ENCODE results near the gene RPS6KA2. TPM values are rescaled to one million over a fixed set of nuclear protein-coding genes. Genes with fewer than 3 reads are reported as not detected.

The RPS6KA2 gene
- total and polyA plus RNA-seq, 2 experiments from 2014 or later, result 12.5 to 25.3 TPM

DNA sequence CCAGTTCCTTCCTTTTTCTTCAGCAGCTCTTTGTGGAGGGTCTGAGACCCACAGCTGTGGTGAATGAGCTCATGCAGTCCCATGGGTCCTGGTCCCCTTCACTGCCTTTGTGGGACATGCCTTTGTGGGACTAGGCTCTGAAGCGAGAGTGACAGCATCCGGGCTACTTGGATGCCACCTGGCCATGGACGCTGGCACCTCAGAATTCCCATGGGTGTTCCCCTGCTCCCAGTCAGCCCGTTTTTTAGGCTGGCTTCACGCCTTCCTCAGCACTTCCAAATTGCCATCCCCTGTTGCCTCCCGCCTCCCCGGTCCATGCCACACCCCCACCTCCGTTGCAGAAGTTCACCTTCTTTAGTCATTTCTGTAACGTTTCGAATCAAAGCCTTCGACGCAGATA lies 85.7 kb downstream of the RPS6KA2 start:
- Mint-ChIP-seq H3K27me3 (ENCODE audit: insufficient read depth, low read depth, poor library complexity) (peaks cover 14% of the 10 kb centered on the region), H3K4me3 (no peak overlapping the region; the same call in 2 of the 3 replicates), H3K4me1 (peaks cover 51% of the 10 kb centered on the region), H3K9me3 (no peaks in the 10 kb centered on the region), H3K36me3 (ENCODE audit: low read depth) (0 out of 3 replicates have a peak, but pooled peaks cover 3% of the 10 kb centered on the region), H3K27ac (no peak overlapping the region)
- Histone ChIP-seq H3F3A (replicated peaks; ENCODE audit: low read depth) (no peaks in the 10 kb centered on the region), H3K9me2 (ENCODE audit: insufficient read depth) (no peaks in the 10 kb centered on the region), H3K27me3 (ENCODE audit: insufficient read depth) (no peaks in the 10 kb centered on the region), H3K4me1 (ENCODE audit: insufficient read depth) (peaks cover 21% of the 10 kb centered on the region), H3K36me3 (ENCODE audit: insufficient read depth) (no peaks in the 10 kb centered on the region), H3K79me2 (replicated peaks; ENCODE audit: insufficient read depth) (peaks cover 18% of the 10 kb centered on the region), H2AFZ (no peak overlapping the region), H3K27ac (ENCODE audit: low read depth) (peak overlapping the region; percentile 56; the same call in 1 of the 2 replicates), H4K20me1 (replicated peaks; ENCODE audit: insufficient read depth) (peaks cover 5% of the 10 kb centered on the region; the same call in 1 of the 2 replicates), H3K4me3 (no peak overlapping the region), H3K4me2 (no peak overlapping the region)
- ATAC-seq (no peak), DNase-seq (ENCODE audit: low spot score) (no peak)
- TF ChIP-seq STAT1 (IDR thresholded peaks at IDR 0.05; ENCODE audit: unreplicated experiment) (no peak), EZH2 (IDR thresholded peaks at IDR 0.05; ENCODE audit: low read depth, unreplicated experiment) (no peak)
- TF ChIP-seq, protein P1, sequence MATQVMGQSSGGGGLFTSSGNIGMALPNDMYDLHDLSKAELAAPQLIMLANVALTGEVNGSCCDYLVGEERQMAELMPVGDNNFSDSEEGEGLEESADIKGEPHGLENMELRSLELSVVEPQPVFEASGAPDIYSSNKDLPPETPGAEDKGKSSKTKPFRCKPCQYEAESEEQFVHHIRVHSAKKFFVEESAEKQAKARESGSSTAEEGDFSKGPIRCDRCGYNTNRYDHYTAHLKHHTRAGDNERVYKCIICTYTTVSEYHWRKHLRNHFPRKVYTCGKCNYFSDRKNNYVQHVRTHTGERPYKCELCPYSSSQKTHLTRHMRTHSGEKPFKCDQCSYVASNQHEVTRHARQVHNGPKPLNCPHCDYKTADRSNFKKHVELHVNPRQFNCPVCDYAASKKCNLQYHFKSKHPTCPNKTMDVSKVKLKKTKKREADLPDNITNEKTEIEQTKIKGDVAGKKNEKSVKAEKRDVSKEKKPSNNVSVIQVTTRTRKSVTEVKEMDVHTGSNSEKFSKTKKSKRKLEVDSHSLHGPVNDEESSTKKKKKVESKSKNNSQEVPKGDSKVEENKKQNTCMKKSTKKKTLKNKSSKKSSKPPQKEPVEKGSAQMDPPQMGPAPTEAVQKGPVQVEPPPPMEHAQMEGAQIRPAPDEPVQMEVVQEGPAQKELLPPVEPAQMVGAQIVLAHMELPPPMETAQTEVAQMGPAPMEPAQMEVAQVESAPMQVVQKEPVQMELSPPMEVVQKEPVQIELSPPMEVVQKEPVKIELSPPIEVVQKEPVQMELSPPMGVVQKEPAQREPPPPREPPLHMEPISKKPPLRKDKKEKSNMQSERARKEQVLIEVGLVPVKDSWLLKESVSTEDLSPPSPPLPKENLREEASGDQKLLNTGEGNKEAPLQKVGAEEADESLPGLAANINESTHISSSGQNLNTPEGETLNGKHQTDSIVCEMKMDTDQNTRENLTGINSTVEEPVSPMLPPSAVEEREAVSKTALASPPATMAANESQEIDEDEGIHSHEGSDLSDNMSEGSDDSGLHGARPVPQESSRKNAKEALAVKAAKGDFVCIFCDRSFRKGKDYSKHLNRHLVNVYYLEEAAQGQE (IDR thresholded peaks at IDR 0.05; ENCODE audit: unreplicated experiment), result no peak

DNA sequence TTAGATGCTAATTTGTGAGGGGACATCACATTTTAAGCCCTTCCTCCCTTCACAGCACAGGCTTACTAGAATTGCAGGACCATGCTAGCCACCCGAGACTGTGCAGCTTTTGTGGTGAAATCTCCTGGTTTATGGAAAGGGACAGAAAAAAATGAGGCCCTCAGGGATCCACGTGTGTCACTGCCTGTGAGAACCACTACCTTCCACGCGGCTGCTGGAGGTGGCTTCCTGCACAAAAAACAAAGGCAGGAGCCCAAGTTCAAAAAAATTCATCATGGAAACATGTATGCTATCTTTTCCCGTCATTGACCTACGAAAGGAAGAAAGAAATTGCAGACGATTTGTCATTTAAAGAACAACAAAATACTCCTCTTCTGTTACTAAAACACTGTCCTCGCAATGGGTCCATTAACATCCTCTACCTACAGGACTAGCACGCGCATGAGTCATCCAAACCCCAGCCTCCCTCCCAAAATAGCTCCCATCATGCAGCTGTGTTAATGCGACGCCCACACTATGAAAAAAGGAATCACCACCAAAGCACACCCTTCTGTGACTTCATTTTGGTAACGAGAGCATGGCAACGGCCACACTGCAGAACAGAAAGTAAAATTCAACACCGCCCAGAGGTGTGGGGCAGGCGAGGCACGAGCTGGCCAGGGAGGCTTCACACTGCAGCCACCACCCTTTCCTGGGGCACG lies 86.3 kb downstream of the RPS6KA2 start:
- Mint-ChIP-seq H3K4me1 (peaks cover 51% of the 10 kb centered on the region), H3K27ac (peak overlapping the region; percentile 24; the same call in 1 of the 2 replicates), H3K4me3 (peak overlapping the region; percentile 20; the same call in 2 of the 3 replicates), H3K36me3 (ENCODE audit: low read depth) (peaks cover 7% of the 10 kb centered on the region; the same call in 1 of the 3 replicates), H3K9me3 (no peaks in the 10 kb centered on the region), H3K27me3 (ENCODE audit: insufficient read depth, low read depth, poor library complexity) (peaks cover 15% of the 10 kb centered on the region)
- H3K27ac ChIP-seq (ENCODE audit: low read depth), result 0 out of 2 replicates have a peak overlapping the region, but pooled peaks have one; percentile 56
- H3K27me3 ChIP-seq (ENCODE audit: insufficient read depth), result no peaks in the 10 kb centered on the region
- H4K20me1 ChIP-seq (replicated peaks; ENCODE audit: insufficient read depth), result peaks cover 5% of the 10 kb centered on the region; the same call in 1 of the 2 replicates
- ATAC-seq, result peak; percentile 16; the same call in 2 of the 3 replicates
- no peak overlapping the region for H3K4me3 ChIP-seq
- peak overlapping the region; percentile 21; the same call in 1 of the 2 replicates for H3K4me2 ChIP-seq
- peaks cover 21% of the 10 kb centered on the region for H3K4me1 ChIP-seq (ENCODE audit: insufficient read depth)
- H3K9me2 ChIP-seq (ENCODE audit: insufficient read depth), result no peaks in the 10 kb centered on the region
- H3K79me2 ChIP-seq (replicated peaks; ENCODE audit: insufficient read depth), result peaks cover 18% of the 10 kb centered on the region
- no peak overlapping the region for H2AFZ ChIP-seq
- DNase-seq (ENCODE audit: low spot score), result no peak
- H3K36me3 ChIP-seq (ENCODE audit: insufficient read depth), result no peaks in the 10 kb centered on the region
- no peaks in the 10 kb centered on the region for H3F3A ChIP-seq (replicated peaks; ENCODE audit: low read depth)
- TF ChIP-seq, protein P2, sequence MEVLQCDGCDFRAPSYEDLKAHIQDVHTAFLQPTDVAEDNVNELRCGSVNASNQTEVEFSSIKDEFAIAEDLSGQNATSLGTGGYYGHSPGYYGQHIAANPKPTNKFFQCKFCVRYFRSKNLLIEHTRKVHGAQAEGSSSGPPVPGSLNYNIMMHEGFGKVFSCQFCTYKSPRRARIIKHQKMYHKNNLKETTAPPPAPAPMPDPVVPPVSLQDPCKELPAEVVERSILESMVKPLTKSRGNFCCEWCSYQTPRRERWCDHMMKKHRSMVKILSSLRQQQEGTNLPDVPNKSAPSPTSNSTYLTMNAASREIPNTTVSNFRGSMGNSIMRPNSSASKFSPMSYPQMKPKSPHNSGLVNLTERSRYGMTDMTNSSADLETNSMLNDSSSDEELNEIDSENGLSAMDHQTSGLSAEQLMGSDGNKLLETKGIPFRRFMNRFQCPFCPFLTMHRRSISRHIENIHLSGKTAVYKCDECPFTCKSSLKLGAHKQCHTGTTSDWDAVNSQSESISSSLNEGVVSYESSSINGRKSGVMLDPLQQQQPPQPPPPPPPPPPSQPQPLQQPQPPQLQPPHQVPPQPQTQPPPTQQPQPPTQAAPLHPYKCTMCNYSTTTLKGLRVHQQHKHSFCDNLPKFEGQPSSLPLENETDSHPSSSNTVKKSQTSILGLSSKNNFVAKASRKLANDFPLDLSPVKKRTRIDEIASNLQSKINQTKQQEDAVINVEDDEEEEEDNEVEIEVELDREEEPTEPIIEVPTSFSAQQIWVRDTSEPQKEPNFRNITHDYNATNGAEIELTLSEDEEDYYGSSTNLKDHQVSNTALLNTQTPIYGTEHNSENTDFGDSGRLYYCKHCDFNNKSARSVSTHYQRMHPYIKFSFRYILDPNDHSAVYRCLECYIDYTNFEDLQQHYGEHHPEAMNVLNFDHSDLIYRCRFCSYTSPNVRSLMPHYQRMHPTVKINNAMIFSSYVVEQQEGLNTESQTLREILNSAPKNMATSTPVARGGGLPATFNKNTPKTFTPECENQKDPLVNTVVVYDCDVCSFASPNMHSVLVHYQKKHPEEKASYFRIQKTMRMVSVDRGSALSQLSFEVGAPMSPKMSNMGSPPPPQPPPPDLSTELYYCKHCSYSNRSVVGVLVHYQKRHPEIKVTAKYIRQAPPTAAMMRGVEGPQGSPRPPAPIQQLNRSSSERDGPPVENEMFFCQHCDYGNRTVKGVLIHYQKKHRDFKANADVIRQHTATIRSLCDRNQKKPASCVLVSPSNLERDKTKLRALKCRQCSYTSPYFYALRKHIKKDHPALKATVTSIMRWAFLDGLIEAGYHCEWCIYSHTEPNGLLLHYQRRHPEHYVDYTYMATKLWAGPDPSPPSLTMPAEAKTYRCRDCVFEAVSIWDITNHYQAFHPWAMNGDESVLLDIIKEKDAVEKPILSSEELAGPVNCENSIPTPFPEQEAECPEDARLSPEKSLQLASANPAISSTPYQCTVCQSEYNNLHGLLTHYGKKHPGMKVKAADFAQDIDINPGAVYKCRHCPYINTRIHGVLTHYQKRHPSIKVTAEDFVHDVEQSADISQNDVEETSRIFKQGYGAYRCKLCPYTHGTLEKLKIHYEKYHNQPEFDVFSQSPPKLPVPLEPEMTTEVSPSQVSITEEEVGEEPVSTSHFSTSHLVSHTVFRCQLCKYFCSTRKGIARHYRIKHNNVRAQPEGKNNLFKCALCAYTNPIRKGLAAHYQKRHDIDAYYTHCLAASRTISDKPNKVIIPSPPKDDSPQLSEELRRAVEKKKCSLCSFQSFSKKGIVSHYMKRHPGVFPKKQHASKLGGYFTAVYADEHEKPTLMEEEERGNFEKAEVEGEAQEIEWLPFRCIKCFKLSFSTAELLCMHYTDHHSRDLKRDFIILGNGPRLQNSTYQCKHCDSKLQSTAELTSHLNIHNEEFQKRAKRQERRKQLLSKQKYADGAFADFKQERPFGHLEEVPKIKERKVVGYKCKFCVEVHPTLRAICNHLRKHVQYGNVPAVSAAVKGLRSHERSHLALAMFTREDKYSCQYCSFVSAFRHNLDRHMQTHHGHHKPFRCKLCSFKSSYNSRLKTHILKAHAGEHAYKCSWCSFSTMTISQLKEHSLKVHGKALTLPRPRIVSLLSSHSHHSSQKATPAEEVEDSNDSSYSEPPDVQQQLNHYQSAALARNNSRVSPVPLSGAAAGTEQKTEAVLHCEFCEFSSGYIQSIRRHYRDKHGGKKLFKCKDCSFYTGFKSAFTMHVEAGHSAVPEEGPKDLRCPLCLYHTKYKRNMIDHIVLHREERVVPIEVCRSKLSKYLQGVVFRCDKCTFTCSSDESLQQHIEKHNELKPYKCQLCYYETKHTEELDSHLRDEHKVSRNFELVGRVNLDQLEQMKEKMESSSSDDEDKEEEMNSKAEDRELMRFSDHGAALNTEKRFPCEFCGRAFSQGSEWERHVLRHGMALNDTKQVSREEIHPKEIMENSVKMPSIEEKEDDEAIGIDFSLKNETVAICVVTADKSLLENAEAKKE (CRISPR knock-in tag; IDR thresholded peaks at IDR 0.05), result no peak
- TF ChIP-seq JUNB (IDR thresholded peaks at IDR 0.05; ENCODE audit: unreplicated experiment) (no peak), POLR2AphosphoS5 (IDR thresholded peaks at IDR 0.05; ENCODE audit: low read depth) (no peak), CREB1 (CRISPR knock-in tag; IDR thresholded peaks at IDR 0.05; ENCODE audit: low read depth) (no peak), ZNF331 (CRISPR knock-in tag; IDR thresholded peaks at IDR 0.05; ENCODE audit: low read depth) (no peak), EZH2phosphoT487 (IDR thresholded peaks at IDR 0.05; ENCODE audit: unreplicated experiment) (no peak)
- TF ChIP-seq, protein P3, sequence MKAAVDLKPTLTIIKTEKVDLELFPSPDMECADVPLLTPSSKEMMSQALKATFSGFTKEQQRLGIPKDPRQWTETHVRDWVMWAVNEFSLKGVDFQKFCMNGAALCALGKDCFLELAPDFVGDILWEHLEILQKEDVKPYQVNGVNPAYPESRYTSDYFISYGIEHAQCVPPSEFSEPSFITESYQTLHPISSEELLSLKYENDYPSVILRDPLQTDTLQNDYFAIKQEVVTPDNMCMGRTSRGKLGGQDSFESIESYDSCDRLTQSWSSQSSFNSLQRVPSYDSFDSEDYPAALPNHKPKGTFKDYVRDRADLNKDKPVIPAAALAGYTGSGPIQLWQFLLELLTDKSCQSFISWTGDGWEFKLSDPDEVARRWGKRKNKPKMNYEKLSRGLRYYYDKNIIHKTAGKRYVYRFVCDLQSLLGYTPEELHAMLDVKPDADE (IDR thresholded peaks at IDR 0.05), result no peak
